ENCODE data around the gene CLPSL1.

GRCh38 chr6:35746516-35746915 is 34.3 kb upstream of the CLPSL1 start:
- no peak for TF ChIP-seq CTCF (IDR thresholded peaks at IDR 0.05)
- no peak for TF ChIP-seq POLR2A (IDR thresholded peaks at IDR 0.05)

Measured in right lobe of liver (tissue), 4 donors.